Epithelial cell of prostate (primary cell): ENCODE data around the gene ARL6IP5.
A peak's percentile ranks its signal among the peaks of the same experiment; 100 is the strongest.

ENCODE experiments used
- DNase-seq: peaks from one replicate; pipeline ENCODE4 v3.0.0-alpha.2; 2011; ENCODE audit warnings: low read depth, low spot score
- H3K27ac ChIP-seq: fragments of 450-650 bp; 2 replicates; pipeline ENCODE4 v1.5.1; 2017; ENCODE audit warnings: mild to moderate bottlenecking

The ARL6IP5 gene, protein sequence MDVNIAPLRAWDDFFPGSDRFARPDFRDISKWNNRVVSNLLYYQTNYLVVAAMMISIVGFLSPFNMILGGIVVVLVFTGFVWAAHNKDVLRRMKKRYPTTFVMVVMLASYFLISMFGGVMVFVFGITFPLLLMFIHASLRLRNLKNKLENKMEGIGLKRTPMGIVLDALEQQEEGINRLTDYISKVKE

DNA sequence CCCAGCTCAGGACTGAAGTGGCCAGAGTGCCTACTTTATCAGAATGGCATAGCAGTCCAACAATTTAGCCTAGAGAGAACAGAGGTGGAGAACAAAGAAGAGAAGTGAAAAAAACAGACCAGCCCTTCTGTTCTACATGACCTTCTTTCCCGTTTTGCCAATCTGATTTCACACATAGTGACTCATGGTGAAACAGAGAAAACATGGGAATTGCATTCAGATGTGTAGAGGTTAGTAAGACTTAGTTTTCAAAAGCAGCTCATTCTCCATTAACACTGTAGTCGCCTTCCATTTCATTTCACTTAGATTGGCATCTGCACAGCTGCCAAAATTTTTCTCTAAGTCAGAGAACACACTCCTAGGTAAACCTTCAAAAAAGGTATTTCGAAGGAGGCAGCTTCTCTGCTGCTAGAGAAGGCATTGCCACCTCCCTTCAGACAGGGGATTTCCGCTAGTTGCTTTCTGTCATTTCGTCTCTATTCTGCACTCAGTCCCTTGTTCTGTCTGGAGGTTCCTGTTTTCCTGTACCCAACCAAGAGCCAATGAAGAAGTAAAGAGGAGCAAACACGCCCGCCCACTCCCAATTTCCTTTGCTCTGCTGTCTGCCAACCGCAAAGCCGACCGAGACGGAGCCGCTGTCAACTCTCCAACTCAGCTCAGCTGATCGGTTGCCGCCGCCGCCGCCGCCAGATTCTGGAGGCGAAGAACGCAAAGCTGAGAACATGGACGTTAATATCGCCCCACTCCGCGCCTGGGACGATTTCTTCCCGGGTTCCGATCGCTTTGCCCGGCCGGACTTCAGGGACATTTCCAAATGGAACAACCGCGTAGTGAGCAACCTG is at the start of gene ARL6IP5:
ARL6IP5 (plus strand) TSS at position 612 of the 842 bp plus-strand sequence; CDS start at position 723, 111 bp downstream.
- peak within 1 kb of the TSS; percentile 97 for H3K27ac ChIP-seq
- DNase-seq, result peak; percentile 67

DNA sequence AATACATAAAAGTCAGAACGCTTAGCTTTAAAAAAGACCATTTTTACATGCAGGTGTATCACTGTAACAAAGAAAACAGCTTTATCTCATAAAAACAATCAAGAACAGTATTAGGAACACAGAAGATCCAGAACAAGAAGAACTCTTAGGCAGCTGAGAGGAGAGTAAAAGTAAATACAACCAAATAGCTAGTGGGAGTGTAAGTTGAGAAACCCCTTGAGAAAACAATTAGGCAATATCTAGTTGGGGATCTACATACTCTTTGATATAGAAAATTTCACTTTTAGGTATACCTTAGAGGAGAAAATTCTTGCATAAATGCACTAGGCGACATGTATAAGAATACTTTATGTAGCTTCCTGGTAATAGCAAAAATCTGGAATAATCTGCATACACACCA is 40.1 kb upstream of the ARL6IP5 start:
- H3K27ac ChIP-seq, result no peak overlapping the region
- DNase-seq, result no peak

DNA sequence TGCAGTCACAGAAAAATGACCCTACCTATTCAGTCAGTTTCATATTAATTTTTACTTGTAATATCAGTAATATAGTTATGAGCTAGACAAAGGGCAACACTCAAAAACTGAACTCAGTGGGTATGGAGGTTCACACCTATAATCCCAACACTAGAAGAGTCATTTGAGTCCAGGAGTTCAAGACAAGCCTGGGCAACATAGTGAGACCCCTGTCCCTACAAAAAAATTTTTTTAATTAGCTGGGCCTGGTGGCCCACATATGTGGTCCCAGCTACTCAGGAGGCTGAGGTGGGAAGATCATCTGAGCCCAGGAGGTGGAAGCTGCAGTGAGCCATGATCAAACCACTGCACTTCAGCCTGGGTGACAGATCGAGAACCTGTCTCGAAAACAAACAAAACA is 35.7 kb upstream of the ARL6IP5 start:
- no peak for DNase-seq
- no peak overlapping the region for H3K27ac ChIP-seq

DNA sequence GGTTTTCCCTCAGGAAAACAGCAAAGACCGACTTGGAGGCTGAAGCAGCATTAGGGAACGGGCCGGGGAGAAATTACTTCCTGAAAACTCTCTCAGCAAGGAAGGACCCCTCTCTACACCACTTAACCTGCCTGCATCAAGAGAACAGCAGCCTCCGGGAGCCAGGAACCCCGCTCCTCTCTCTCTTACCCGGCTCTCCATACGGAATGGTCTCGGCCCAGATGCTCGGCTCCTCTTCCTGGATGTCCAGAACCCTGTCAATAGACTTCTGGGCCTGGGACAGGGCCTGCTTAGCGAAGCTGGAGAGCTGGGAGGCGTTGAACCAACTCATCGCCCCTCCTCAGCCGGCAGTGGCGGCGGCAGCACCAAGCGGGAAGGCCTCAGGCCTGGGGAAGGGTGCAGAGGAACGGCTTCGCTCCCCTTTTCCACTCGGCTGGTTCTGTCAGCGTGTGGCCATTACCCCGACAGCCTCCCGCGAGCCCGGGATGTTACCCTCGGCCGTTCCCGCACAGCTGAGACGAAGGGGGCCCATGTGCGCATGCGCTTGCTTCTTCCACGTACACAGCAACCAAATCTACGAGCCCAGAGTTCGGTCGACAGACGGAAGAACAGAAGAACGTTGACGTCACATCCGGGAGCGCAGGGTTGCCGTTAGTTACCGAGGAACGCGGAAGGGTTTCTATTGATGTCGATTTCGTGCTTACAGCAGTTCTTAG is 32.8 kb upstream of the ARL6IP5 start, which contains the start of gene TMF1:
TMF1 (minus strand) TSS at position 578 of the 716 bp plus-strand sequence; CDS start at position 331, 247 bp downstream.
- peak; percentile 96 for DNase-seq
- peak within 1 kb of the TSS; percentile 90 for H3K27ac ChIP-seq

DNA sequence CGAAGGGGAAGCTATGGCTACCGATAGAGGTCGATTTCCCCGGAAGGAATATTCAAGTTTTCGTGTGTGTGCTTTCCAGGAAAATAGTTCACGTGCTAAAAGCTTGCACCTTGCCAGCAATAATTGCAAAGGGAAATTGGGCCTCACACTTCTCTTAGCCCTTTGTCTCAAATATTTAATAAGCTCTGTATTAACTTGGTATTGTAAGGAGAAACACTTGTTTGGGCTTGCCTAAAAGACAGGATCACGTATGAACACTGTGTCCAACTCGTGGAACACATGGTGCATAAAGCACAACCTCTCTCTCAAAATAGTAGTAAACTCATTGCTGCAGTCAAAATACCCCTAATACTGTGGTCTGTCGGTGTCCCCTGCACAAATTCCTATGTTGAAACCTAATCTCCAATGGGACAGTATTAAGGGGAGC is 32.3 kb upstream of the ARL6IP5 start:
- H3K27ac ChIP-seq, result peak overlapping the region; percentile 90
- DNase-seq, result no peak

DNA sequence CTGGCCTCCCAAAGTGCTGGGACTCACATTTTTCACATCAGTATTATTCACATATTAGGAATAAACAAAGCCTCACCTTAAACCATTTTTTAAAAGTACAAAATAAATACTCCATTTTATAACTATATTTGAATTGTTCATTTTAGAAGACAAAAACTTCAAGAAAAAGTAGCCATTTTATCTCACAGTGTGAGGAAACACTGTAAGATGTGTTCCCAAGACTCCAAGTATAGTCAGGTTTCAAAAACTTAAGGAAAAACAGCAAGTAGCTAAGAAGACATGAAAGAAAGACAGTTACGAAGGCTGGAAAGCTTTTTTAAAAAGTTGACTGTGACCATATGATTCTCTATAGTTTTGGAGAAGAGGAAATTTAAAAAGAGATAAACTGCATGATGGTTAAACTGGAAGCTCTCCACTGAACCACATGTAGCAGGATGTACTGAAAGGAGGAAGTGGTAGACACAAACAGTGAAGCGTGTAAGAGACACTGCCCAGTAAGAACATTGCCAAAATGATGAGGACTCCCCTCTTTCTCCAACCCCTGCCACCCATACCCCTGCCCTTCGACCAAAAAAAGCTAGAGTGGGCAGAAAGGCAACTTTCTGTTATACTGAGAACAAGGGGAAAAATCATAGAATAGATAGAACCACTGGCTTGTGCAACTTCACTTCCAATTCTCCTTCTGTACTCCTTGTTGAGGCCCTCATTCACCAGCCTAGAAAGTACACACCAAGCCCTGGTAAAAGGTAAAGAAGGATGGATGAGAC is 26.4 kb upstream of the ARL6IP5 start:
- no peak for DNase-seq
- no peak overlapping the region for H3K27ac ChIP-seq

DNA sequence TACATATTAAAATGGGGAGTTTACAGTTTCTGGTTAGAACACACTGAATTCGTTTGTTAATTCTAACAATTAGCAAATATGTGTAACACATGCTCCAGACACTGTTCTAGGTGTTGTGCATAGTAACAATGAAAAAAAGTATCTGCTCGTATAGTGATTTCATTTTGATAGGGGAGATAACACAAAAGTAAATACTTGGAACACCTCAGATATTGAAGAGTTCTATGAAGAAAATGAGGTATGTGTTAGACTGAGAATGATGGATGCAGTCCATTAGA is 25.9 kb upstream of the ARL6IP5 start:
- no peak overlapping the region for H3K27ac ChIP-seq
- DNase-seq, result no peak

DNA sequence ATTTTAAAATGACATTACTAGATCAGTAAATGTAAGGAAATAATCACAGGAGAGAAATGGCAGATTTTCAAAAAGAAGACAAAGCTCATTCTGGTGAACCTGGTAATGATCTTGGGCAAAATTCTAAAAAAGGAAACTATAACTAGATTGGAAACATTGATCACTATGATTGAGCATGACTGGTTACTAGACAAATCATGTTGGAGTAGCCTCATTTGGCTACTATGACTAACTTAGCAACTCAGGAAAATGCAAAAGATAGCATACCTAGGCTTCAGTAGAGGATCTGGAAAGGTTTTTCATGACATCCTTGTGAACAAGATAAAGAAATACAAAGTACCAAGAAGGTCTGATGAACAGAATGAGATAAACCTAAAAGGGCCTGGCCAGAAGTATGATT is 25.0 kb upstream of the ARL6IP5 start:
- DNase-seq, result no peak
- no peak overlapping the region for H3K27ac ChIP-seq

DNA sequence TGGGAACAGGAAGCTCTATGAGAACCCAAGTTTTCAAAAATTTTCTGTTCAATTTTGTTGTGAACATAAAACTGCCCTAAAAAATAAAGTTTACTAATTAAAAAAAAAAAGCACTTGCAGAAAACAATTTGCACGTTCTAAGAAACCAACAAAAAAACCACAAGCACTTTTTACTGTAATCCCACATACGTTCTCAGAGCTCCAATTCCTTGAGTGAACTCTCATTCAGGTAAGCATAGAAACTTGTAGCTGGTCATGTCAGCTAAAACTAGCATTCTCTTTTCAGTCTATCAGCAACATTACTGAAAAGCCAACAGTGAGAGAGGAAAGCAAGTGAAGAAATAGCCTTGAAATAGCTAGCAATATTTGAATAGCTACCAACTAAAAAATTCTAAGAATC is 21.1 kb upstream of the ARL6IP5 start:
- DNase-seq, result no peak
- no peak overlapping the region for H3K27ac ChIP-seq

DNA sequence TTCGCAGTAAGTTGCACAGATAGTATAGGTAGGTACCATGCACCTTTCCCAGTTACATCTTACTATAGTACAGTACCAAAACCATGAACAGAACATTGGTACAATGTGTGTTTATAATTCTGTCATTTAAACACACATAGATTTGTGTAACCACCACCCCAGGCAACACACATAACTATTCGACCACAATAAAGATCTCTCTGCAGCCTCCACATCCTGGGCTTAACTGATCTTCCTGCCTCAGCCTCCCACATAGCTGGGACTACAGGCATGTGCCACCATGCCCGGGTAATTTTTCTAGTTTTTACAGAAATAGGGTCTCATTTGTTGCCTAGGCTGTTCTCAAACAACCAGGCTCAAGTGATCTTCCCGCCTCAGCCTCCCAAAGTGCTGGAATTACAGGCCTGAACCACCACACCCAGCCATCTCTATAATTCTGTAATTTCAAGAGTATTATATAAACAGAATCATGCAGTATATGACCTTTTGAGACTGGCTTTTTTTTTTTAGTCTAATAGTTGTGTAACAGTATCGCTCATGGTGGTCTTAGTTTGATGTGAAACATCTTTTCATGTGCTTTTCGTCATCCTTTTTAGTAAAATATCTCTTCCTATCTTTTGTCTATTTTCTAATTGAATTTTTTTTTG is 19.3 kb upstream of the ARL6IP5 start:
- no peak overlapping the region for H3K27ac ChIP-seq
- no peak for DNase-seq

DNA sequence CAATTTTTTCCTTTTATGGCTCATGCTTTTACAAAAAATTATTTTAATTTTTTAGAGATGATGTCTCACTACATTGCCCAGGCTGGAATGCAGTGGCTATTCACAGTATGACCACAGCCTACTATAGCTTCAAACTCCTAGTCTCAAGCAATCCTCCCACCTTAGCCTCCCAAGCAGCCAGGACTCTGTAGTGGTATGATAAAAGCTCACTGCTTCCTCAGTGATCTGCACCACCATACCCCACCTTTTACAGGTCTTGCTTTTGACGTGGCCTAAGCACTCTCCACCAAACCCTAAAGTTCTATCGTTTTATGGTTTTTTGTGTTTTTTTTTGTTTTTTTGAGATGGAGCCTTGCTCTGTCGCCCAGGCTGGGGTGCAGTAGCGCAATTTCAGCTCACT is 18.6 kb upstream of the ARL6IP5 start:
- no peak for DNase-seq
- no peak overlapping the region for H3K27ac ChIP-seq

DNA sequence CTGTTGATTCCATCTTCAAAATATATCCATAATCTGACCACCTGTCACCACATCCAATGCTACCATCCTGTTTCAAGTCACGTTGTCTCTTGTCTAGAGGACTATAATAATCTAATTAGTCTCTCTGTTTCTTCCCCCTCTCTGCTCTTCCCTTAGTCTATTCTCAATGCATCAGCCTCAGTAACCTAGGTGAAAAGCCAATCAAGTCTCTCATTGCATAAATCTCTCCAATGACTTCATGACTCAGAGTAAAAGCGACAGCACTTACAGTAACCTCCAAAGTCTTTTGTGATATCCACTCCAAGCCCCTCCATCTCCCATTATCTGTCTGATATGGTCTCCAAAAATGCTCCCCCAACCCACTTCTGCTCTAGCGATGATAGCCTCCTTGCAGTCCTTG is 11.8 kb upstream of the ARL6IP5 start:
- no peak overlapping the region for H3K27ac ChIP-seq
- DNase-seq, result no peak

DNA sequence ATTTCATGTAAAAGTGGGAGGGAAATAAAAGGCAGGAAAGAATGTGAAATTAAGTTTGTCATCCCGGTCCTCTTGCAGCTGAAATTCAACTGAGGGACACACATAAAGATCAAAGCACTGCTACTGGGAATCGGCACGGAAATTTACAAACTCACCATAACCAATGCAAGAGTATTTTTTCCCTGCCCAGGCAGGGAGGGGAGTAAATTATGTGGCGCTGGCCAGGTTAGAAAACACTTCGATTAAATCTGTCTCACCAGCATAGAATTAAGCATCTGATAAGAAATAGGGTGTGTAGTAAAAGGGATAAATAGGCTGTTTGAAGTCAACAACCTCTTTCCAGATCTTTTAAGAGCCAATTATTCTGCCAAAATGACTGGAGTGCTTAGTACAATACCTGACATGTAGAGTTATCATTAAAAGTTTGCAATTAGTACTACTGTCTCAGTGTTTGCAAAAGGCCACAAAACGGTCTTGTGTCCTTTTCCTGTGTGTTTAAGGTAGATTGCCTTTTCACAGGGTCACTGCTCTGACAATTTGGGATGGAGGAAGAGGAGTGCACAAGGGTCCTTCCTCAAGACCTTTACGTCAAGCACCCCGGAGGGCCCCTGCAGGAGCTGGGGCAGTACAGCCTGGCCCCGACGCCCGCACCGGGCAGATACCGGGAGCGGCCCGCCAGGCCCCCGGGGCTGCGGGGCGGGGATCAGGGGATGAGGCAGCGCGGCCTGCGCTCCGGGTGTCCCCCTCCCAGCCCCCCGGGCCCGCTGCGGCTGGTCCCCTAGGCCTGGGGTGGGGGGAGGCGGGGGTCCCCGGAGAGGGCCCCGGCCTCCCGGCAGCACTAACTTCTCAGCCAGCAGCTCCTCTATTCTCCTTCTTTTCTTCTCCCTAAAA is 5.2 kb upstream of the ARL6IP5 start:
- DNase-seq, result no peak
- H3K27ac ChIP-seq, result peak overlapping the region; percentile 62

DNA sequence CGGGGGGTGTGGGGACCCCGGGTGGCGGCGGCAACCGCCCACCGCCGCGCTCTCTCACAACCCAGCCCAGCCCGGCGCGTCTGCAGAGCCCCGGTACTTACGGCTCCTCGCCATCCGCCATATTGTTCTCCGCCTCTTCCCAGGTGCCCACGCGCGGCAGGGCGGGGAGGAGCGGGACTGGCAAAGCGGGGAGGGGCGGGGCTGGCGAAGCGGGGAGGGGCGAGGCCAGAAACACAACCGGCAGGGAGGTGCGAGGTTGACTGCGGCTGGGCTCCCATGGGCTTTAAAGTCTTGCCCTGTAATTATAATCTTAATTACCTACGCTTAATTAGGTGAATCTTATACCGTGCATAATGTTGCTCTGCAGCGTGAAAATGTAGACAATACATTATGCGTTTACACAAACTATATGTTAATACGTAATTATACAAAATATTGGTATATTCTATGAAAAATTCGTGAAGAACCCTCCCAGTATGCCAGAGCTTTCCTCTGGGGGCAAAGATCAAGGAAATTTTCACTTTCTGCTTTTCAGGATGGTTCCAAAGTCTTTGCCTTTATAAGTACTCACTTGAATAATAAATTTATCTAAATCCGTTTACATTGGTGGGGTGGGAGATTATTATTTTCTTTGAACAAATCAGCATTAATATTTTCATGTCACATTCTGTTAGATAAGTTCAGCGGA is 4.4 kb upstream of the ARL6IP5 start, which contains the start of gene UBA3:
UBA3 (minus strand) TSS at position 133 of the 688 bp plus-strand sequence; CDS start at position 121, 12 bp downstream.
- DNase-seq, result peak; percentile 46

DNA sequence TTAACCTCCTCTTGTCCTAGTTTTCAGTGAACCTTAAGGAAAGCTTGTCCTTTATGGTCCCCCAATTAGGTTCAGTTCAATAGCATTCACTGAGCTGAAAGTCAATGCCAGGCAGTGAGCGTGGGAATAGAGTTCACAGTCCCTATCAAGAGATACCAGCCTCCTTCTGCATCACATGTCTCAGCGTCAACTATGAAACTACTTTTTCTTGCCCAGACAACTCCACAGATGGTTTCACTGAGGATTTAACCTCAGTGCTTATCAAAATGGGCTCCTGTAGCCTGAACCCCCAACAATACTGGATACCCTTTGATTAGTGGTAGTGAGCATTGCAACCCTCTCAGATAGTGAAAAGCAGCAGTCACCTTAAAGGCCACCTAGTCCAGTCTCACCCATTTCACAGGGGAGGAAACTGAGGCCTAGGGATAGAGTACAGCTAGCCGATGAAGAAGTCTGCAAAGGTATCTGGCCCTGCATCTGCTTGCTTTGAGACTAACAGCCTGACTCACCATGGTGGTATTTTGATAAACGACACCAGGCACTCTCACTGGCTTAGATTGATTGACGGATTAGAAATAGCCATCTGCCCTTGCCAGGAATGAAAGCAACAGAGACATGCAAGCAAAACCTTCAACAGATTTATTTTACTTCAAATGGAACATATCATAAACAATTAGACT is 3.0 kb upstream of the ARL6IP5 start:
- H3K27ac ChIP-seq, result peak overlapping the region; percentile 97
- DNase-seq, result no peak

More for the DNA sequence above, 4.4 kb upstream of the ARL6IP5 start, which contains the start of gene UBA3:
- H3K27ac ChIP-seq, result peak within 1 kb of the TSS; percentile 62

DNA sequence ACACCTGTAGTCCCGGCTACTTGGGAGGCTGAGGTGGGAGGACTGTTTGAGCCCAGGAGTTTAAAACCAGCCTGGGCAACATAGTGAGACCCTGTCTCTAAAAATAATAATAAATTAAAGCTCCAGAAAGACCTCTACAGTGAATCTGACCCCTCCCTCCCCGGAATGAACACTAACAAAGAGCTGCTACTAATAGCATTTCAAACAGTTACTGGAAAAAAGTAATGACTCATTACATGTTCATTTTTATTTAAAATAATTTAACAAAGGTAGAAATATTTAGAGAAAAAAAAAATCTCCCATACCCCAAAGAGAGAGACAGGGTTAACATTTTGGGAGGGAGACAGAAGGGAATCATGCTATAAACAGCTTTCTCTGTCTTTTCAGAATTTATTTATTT is 2.4 kb upstream of the ARL6IP5 start:
- peak overlapping the region; percentile 97 for H3K27ac ChIP-seq
- no peak for DNase-seq

DNA sequence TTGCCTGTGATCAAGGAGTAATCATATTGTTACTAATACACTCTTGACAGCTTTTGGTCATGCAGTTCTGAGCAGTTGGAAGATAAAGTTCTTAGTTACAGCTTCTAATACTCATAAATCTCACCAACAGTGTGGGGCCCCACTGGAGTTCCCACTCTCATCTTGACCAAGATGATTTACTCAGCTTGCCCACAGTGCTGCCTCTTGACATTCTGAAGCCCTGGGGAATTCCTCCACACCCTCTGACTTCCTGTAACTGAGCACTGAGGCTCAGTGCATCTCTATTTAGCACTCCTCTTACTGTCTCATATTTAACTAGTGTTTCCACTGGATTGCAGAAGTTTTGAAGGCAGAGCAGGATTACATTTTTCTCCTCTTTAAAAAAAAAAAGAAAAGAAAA is 1.9 kb upstream of the ARL6IP5 start:
- H3K27ac ChIP-seq, result peak overlapping the region; percentile 97
- DNase-seq, result no peak
